Measurements from ENCODE around the gene AUTS2. TPM values are rescaled to one million over a fixed set of nuclear protein-coding genes. Genes with fewer than 3 reads are reported as not detected.

AUTS2 gene
- total RNA-seq, 1 donor from 2014 or later, result 2.1 TPM

- H3K27ac Mint-ChIP-seq, result no peak overlapping the region
- intact Hi-C loops (cut with micrococcal nuclease), result no loop called here
- H3K4me1 Mint-ChIP-seq, result peaks cover 6% of the 10 kb centered on the region
- H3K9me3 Mint-ChIP-seq, result no peaks in the 10 kb centered on the region
- H3K4me3 Mint-ChIP-seq, result no peak overlapping the region
- H3K36me3 Mint-ChIP-seq (ENCODE audit: low read depth), result no peaks in the 10 kb centered on the region
- DNase-seq, result no peak
- H3K27me3 Mint-ChIP-seq, result no peaks in the 10 kb centered on the region
These were observed 102.1 kb downstream of the AUTS2 start for GRCh38 chr7:69700331-69700730.

DNA sequence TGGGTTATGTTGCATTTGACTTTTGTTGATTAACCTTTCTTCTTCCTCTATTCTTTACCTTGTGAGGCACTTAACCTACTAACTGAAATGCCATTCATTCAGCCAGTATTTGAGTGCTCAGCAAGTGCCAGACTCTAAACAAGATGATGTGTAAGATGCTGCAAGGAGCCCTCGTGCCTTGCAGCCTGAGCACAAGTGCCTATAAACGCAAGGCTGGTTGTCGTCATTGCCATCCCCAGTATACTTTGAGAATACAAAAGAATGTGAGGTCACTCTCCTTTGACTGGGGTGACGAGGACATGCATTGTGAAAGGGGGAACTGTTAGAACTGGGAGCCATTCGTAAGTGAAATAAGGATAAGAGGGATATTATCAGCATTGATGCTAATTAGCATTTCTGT, 103.0 kb downstream of the AUTS2 start:
- Mint-ChIP-seq H3K9me3 (no peaks in the 10 kb centered on the region), H3K4me3 (no peak overlapping the region), H3K36me3 (ENCODE audit: low read depth) (no peaks in the 10 kb centered on the region), H3K27me3 (no peaks in the 10 kb centered on the region), H3K27ac (no peak overlapping the region), H3K4me1 (peaks cover under 1% of the 10 kb centered on the region)
- intact Hi-C loops (cut with micrococcal nuclease), result no loop called here
- DNase-seq, result no peak

DNA sequence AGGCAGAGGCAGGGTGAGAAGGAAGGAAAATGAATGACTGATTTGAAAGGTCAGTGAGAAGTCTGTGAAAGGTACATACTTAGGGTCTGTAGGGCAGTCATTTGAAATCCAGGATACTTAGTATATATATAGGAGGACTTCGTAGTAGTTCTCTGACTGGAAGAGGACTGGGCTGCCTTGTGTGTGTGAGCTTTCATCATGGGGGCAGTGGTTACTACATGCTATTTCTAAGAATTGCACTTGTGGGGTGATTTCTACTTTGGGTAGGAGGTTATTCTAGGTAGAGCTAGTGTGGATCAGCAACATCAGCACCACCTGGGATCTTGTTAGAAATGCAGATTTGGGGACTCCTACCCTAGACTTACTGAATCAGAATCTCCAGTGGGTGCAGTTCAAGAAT, 104.1 kb downstream of the AUTS2 start:
- no peak for DNase-seq
- Mint-ChIP-seq H3K9me3 (no peaks in the 10 kb centered on the region), H3K4me3 (no peak overlapping the region), H3K4me1 (no peaks in the 10 kb centered on the region), H3K36me3 (ENCODE audit: low read depth) (no peaks in the 10 kb centered on the region), H3K27me3 (no peaks in the 10 kb centered on the region), H3K27ac (no peak overlapping the region)
- intact Hi-C loops (cut with micrococcal nuclease), result no loop called here

- Mint-ChIP-seq H3K36me3 (ENCODE audit: low read depth) (no peaks in the 10 kb centered on the region), H3K9me3 (no peaks in the 10 kb centered on the region), H3K27ac (no peak overlapping the region), H3K4me3 (no peak overlapping the region), H3K27me3 (no peaks in the 10 kb centered on the region), H3K4me1 (no peaks in the 10 kb centered on the region)
- no peak for DNase-seq
- intact Hi-C loops (cut with micrococcal nuclease), result no loop called here
These were observed 104.8 kb downstream of the AUTS2 start for GRCh38 chr7:69703099-69703498.

- no peaks in the 10 kb centered on the region for H3K9me3 Mint-ChIP-seq
- no peak for DNase-seq
- no peak overlapping the region for H3K4me3 Mint-ChIP-seq
- intact Hi-C loops (cut with micrococcal nuclease), result no loop called here
- no peaks in the 10 kb centered on the region for H3K4me1 Mint-ChIP-seq
- no peaks in the 10 kb centered on the region for H3K27me3 Mint-ChIP-seq
- no peak overlapping the region for H3K27ac Mint-ChIP-seq
- H3K36me3 Mint-ChIP-seq (ENCODE audit: low read depth), result no peaks in the 10 kb centered on the region
These were observed 107.8 kb downstream of the AUTS2 start for GRCh38 chr7:69706070-69706469.

DNA sequence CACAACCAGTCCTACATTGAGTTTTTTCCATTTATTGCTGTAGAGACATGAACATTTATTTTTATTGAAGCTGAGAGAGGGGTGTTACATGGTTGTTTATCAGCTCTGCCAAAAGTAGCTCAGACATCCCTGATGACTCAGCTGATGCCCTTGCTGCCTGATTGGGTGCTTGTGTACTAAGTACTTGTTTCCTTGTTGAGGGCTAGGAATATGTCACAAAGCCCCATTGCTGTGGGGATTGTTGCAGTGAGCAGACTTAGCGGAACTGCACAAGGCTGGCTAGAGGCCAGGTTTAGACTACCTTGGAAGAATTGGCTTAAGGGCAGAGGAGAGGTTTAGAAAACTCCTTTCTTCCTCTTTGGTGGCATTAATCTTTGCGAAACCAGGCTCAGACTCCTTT, 110.6 kb downstream of the AUTS2 start:
- no peaks in the 10 kb centered on the region for H3K4me1 Mint-ChIP-seq
- H3K27me3 Mint-ChIP-seq, result no peaks in the 10 kb centered on the region

DNA sequence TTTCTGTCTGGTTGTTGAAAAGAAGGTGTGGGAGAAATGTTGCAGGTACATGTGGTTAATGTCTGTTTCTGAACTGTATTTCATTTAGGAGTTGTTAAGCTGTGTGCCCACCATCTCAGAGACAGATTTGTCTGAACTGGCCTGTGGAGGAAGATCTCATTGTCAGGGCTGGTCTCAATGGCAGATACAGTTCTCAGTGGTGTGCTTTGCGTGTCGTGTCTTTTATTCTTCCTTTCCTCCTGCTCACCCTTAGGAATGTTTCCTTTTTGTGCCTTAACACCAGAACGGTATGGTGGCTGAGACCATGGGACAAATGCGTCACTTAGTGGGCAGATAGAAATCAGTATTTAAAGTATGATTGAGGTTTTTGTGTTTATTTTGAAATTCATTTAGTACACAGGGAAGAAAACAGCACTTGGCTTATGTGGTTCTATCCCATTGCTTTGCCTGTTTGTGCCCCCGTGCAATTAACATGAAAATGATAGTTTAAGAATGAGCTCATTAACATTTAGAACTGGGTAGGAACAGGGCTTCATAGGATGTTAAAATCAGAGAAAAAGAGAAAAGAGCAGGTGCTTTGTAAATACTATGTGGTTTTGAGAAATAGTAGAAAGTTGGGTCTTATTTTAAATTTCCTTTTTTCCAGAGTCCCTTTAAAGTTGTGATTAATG, 112.6 kb downstream of the AUTS2 start:
- no peaks in the 10 kb centered on the region for H3K9me3 Mint-ChIP-seq
- no peaks in the 10 kb centered on the region for H3K36me3 Mint-ChIP-seq (ENCODE audit: low read depth)
- H3K27ac Mint-ChIP-seq, result no peak overlapping the region
- no peak overlapping the region for H3K4me3 Mint-ChIP-seq
- H3K27me3 Mint-ChIP-seq, result no peaks in the 10 kb centered on the region
- H3K4me1 Mint-ChIP-seq, result no peaks in the 10 kb centered on the region
- intact Hi-C loops (cut with micrococcal nuclease), result no loop called here
- DNase-seq, result no peak

More for the DNA sequence above, 110.6 kb downstream of the AUTS2 start:
- Mint-ChIP-seq H3K36me3 (ENCODE audit: low read depth) (no peaks in the 10 kb centered on the region), H3K4me3 (no peak overlapping the region), H3K27ac (no peak overlapping the region), H3K9me3 (no peaks in the 10 kb centered on the region)
- no peak for DNase-seq
- intact Hi-C loops (cut with micrococcal nuclease), result no loop called here

GRCh38 chr7:69714886-69715576, 116.8 kb downstream of the AUTS2 start:
- Mint-ChIP-seq H3K9me3 (no peaks in the 10 kb centered on the region), H3K27me3 (no peaks in the 10 kb centered on the region), H3K36me3 (ENCODE audit: low read depth) (no peaks in the 10 kb centered on the region), H3K27ac (no peak overlapping the region), H3K4me3 (no peak overlapping the region), H3K4me1 (no peaks in the 10 kb centered on the region)
- DNase-seq, result no peak
- intact Hi-C loops (cut with micrococcal nuclease), result no loop called here

DNA sequence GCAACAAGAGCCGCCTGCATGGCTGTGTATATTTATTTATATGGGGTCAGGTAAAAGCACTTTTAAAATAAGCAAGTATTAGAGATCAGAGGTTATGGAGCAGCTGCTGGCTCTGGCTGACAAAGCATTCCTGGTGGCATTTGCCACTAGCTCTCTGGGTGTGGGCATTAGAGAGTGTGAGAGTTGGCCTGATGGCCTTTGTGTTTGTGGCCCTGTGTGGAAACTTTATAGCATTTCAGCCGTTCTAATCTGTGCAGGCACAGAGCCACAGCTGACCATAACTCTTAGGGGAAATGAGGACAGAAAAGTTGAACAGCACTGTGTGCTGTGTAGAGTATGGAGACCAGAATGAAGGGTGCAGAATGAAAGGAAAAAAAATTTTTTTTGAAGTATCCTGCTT, 118.9 kb downstream of the AUTS2 start:
- Mint-ChIP-seq H3K4me3 (no peak overlapping the region), H3K27ac (no peak overlapping the region), H3K36me3 (ENCODE audit: low read depth) (no peaks in the 10 kb centered on the region), H3K27me3 (no peaks in the 10 kb centered on the region), H3K9me3 (no peaks in the 10 kb centered on the region), H3K4me1 (no peaks in the 10 kb centered on the region)
- no peak for DNase-seq
- intact Hi-C loops (cut with micrococcal nuclease), result no loop called here

DNA sequence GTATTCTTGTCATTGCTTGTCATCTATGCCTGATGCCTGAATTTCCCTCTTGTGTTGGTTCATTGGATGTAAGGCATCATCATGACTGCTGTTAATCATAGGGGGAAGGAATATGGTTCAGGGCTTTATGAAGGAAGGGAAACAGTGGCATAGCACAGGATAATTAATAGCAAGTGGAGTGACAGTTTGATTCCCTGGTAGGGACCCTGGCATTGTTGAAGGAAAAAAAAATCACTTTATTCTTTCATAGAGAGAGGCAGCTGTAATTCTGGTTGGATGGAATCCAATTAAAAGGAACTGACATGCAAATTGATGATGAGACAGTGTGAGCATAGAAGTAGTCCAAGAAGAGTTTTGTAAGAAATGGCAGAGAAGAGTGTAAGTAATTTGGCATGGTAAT, 121.4 kb downstream of the AUTS2 start:
- intact Hi-C loops (cut with micrococcal nuclease), result no loop called here
- Mint-ChIP-seq H3K4me3 (no peak overlapping the region), H3K27me3 (no peaks in the 10 kb centered on the region), H3K9me3 (no peaks in the 10 kb centered on the region), H3K36me3 (ENCODE audit: low read depth) (no peaks in the 10 kb centered on the region), H3K4me1 (no peaks in the 10 kb centered on the region), H3K27ac (no peak overlapping the region)
- no peak for DNase-seq

DNA sequence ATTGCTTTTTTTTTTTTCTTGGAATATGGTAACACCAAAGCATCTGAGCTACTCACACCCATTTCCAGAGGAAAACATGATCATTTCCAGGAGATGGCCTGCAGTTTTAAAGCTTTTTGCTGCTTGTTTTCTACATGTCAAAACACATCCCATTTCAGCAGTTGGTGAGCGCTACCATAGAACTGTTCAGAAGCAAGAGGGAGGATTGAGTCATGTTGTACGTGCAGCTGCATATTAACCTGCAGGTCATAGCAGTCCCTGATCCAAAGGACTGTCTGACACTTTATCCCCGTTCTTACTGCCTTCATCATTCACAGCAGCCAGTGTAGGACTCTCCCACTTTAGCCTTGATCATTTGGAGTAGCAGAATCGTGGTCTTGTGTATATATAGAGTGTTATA, 124.6 kb downstream of the AUTS2 start:
- no peak for DNase-seq
- H3K4me3 Mint-ChIP-seq, result no peak overlapping the region
- intact Hi-C loops (cut with micrococcal nuclease), result no loop called here
- H3K4me1 Mint-ChIP-seq, result no peaks in the 10 kb centered on the region
- no peaks in the 10 kb centered on the region for H3K9me3 Mint-ChIP-seq
- H3K27ac Mint-ChIP-seq, result no peak overlapping the region
- no peaks in the 10 kb centered on the region for H3K36me3 Mint-ChIP-seq (ENCODE audit: low read depth)
- H3K27me3 Mint-ChIP-seq, result no peaks in the 10 kb centered on the region

DNA sequence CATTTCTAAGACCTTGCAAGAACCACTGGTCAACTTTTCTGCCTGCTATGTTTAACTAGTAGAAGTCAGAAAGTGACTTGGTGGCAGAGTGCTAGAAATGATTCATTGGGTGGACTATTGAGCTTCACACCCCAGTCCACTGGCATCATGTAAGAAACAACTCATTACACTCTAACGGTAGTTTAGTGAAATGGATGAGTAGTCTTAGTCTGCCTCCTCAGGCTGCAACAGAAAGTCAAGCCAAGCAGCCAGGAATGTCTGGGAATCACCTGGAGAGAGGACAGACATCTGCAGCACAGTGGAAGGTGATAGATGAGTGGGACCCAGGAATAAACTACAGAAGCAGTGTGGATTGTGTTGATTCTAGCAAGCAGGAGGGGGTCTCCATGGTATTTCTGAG, 125.4 kb downstream of the AUTS2 start:
- Mint-ChIP-seq H3K36me3 (ENCODE audit: low read depth) (no peaks in the 10 kb centered on the region), H3K4me1 (no peaks in the 10 kb centered on the region), H3K27ac (no peak overlapping the region), H3K4me3 (no peak overlapping the region), H3K27me3 (no peaks in the 10 kb centered on the region), H3K9me3 (no peaks in the 10 kb centered on the region)
- intact Hi-C loops (cut with micrococcal nuclease), result no loop called here
- no peak for DNase-seq

DNA sequence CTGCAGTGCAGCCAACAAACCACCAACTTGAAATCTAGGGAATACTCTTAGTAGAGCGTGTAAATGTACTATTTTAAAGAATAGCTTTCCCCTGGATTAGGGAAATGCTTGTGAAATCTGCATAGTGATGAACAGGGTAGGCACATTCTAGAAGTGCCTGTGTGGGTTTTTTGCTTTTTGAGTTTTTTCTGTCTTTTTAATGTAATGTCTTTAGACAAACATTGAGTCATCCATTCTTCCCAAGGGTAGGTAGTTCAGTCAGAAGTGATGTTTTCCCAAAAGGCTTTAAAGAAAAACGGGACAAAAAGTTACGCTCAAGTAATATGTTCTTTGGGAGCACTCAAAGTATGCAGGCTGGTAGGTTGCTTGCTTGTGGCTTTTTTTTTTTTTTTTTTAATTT, 130.0 kb downstream of the AUTS2 start:
- Mint-ChIP-seq H3K27me3 (no peaks in the 10 kb centered on the region), H3K4me3 (no peak overlapping the region), H3K27ac (no peak overlapping the region), H3K9me3 (no peaks in the 10 kb centered on the region), H3K36me3 (ENCODE audit: low read depth) (no peaks in the 10 kb centered on the region), H3K4me1 (no peaks in the 10 kb centered on the region)
- intact Hi-C loops (cut with micrococcal nuclease), result no loop called here
- DNase-seq, result no peak

GRCh38 chr7:69732203-69732602, 133.9 kb downstream of the AUTS2 start:
- H3K27me3 Mint-ChIP-seq, result no peaks in the 10 kb centered on the region
- no peak overlapping the region for H3K27ac Mint-ChIP-seq
- H3K9me3 Mint-ChIP-seq, result no peaks in the 10 kb centered on the region
- no peak overlapping the region for H3K4me3 Mint-ChIP-seq
- DNase-seq, result no peak
- H3K4me1 Mint-ChIP-seq, result no peaks in the 10 kb centered on the region
- intact Hi-C loops (cut with micrococcal nuclease), result no loop called here
- no peaks in the 10 kb centered on the region for H3K36me3 Mint-ChIP-seq (ENCODE audit: low read depth)

DNA sequence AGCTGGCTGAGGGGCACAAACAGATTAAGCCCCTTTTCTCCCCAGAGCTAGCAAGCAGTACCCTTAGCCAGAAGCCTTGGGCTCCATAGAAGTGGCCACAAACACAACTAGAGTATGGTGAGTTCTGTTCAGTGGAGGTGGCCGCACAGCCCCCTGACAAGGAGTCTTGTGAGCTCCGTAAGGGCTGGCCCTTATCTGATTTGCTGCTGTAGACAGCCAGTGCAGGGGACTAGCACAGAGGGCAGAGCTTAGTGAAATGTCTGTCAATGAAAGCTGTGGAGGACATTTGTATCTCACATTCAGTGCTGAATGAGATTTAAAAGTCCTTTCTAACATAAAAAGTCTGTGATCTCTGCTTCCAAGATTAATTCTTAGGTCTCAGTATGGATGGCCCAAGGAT, 137.3 kb downstream of the AUTS2 start:
- Mint-ChIP-seq H3K4me3 (no peak overlapping the region), H3K27ac (no peak overlapping the region), H3K27me3 (no peaks in the 10 kb centered on the region), H3K4me1 (no peaks in the 10 kb centered on the region), H3K9me3 (no peaks in the 10 kb centered on the region), H3K36me3 (ENCODE audit: low read depth) (no peaks in the 10 kb centered on the region)
- DNase-seq, result no peak
- intact Hi-C loops (cut with micrococcal nuclease), result no loop called here

All from activated CD4-positive, alpha-beta T cell treated with anti-CD3 and anti-CD28 coated beads, Interleukin-2, amount 10 ng/mL, durations not matched to agents 24 days and 14 days (primary cell).